HG02763 (cell line): Measurements from ENCODE around the gene DHRS3.

Source experiments
- ATAC-seq: cut with Tn5 transposase; IDR thresholded peaks from one replicate; pipeline ENCODE4 v1.9.1; 2021; ENCODE audit warnings: mild to moderate bottlenecking, moderate library complexity; ENCODE audit not compliant: unreplicated experiment

Gene DHRS3

DNA sequence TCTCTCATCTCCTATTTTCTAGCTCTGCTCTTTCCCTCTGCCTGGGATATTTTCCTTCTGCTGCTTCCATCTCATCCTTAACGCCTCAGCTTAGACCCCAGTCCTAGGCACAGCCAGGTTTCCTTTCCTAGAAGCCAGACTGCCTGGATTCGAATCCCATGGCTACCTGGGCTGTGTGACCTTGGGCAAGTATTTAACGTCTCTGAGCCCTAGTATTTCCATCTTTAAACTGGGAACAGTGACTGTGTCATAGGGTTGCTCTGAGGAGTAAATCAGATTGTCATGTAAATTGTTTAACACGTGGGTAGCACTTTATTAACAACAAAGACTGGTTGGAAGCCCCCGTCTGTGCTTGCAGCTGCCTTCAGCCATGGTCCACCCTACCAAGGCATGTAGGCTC is 18.4 kb downstream of the DHRS3 start:
- ATAC-seq, result no peak

DNA sequence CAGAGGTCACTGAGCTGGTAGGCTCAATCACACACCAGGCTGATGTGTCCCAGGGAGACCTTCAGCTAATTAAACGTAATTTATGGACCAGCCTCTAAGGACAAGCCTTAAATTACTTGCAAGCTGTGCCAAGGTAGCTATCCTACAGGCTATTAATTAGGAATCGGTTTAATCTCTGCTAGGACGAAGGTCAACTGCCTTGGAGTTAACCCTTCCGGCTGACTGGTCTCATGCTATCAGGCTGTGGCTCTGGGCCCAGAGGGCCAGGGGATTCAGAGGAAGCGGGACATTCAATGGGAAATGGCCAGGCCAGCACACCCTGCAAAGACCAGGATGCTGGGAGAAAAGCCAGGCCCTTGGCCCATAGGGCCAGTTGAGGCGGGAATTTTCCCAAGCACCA is 19.0 kb downstream of the DHRS3 start:
- no peak for ATAC-seq

- ATAC-seq, result no peak
Measured at GRCh38 chr1:12597792-12598191, 20.2 kb downstream of the DHRS3 start.

DNA sequence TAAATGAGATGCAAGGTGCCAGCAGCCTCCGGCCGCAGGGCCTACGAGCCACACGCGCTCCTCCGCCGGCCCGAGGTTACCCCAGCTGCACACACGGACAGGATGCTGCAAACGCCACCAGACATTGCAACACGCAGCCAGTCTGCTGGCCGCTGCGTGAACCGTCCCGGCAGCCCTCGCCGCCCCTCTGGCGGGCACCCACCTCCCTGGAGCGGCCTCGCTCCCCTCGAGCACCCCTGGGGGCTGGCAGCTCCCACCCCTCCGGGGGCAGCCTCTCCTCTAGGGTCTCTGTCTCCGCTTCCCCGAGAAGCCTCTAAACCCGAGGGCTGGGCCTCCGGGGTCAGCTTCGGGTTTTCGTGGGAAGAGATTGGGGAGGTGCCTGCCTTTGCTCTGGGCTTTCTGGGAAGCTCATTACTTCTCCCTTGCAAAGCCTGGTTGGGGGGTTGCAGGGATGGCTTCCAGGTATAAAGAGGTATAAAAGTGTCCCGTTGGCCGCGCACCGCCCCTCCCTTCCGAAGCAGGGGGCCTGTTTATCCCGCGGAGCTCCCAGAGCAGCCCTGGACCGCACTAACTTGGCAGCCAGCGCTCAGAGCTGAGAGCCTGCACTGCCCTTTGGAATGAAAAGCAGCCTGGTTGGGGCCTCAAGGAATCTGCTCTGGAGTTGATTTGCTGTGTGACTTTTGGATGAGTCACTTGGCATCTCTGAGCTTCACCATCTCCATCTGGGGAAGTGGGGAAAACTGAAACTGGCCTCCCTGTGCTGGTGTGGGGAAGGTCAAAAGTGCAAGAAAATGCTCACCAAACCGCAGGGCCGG is 21.8 kb downstream of the DHRS3 start:
- ATAC-seq, result no peak

DNA sequence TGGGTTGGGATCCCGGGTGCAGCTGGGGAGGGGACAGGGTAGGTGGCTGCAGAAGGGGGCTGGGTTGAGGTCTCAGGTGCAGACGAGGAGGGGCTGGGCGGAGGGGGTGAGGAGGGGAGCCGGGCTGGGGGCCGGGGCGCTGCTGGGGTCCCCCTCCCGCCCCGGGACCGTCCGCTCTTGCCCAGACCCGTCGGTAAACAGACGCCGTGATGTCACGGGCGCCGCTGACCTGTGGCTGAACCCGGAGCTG is 22.3 kb downstream of the DHRS3 start:
- ATAC-seq, result no peak

- no peak for ATAC-seq
Measured at GRCh38 chr1:12594966-12595756, 22.8 kb downstream of the DHRS3 start.

- no peak for ATAC-seq
Measured at GRCh38 chr1:12594490-12594889, 23.5 kb downstream of the DHRS3 start.

- no peak for ATAC-seq
Measured at GRCh38 chr1:12593621-12594066, 24.4 kb downstream of the DHRS3 start.

GRCh38 chr1:12592496-12592895 is 25.5 kb downstream of the DHRS3 start:
- no peak for ATAC-seq

GRCh38 chr1:12591267-12591938 is 26.6 kb downstream of the DHRS3 start:
- ATAC-seq, result no peak

GRCh38 chr1:12588695-12589094 is 29.3 kb downstream of the DHRS3 start:
- ATAC-seq, result no peak

DNA sequence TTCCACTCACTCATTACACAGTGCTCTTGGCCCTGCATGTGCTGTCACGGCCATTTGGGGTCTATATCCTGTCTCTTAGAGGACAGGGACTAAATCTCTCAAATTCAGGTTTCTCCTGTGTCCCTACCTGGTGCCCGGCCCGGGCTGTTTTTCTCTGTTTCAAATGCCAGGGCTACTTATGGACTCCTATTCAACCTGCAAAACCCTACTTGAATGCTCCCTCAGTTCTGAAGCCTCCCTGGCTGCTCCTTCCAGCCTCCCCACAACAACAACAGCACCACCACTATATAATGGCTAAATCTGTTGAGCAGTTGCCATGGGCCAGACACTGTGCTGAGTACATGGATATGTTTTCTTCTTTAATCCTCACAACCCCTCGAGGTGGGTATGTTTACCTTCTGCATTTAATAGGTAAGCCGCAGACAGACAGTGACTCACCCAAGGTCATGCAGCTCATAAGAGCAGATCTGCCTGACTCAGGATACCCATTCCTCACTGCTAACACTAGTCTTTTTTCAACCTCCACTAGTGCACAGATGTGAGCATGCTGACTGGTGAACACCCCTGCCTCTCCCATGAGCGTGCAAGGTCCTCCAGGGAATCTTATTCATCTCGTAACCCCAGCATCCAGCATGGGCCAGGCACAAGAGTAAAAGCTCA is 29.9 kb downstream of the DHRS3 start:
- no peak for ATAC-seq

DNA sequence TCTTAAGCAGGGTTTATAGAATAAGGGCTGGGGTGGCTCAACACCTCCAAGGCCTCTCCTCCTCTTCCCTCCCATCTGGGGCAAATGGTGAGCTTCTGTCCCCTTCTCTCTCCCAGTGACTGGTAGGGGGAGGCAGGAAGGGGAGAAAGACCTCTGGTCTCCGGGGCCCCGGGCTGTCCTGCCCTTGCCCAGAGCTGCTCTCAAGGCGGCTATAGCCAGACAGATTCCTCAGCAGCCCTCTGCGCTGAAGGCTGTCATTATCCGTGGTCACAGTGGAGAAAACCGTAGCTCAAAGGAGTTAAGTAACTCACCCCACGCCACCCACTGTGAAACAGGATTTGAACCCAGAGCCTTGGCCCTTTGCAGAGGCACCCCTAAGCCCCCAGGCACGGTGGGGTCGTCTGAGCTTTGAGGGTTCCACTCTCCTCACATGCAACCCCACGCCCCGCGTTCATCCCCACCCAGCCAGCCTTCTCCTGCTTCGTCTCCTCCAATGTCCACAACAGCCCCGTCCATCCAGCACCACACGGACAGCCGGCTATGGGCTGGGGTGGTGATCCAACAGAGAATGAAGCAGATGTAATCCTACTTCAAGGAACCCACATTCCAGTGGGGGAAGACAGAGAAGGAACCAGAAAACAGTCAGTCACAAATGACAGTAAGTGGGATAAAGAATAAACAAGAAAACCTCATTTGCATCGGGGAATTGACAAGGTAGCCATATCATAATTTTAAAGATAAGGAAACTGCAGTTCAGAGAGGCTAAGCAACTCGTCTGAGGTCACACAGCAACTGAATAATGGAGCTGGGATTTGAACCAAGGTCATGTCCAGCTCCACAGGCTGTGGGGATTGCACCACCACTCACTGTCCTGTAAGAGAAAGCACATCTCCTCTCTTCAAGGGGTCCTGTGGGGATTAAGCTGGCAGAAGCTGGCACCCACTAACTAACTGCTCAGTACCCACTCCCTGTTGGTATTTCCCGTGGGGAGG is 31.8 kb downstream of the DHRS3 start:
- no peak for ATAC-seq

DNA sequence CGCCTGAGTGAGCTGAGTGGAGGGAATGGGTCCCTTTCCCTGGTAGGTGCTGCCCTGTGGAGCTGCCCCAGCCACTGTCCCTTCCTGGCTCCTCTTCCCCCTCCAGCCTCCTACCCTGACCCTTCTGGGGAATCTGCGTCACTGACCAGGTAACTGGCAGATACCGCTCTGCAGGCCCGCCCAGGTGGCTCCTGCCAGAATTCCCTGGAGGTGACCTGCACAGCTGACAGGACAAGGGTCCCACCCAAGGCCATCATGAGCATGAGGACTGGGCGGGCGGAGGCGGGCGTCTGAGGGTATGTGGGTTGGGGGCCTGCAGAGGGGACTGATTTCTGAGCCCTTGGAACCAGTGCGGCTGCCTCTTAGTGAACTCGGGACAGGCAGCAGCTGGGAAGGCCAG is 32.5 kb downstream of the DHRS3 start:
- ATAC-seq, result no peak

DNA sequence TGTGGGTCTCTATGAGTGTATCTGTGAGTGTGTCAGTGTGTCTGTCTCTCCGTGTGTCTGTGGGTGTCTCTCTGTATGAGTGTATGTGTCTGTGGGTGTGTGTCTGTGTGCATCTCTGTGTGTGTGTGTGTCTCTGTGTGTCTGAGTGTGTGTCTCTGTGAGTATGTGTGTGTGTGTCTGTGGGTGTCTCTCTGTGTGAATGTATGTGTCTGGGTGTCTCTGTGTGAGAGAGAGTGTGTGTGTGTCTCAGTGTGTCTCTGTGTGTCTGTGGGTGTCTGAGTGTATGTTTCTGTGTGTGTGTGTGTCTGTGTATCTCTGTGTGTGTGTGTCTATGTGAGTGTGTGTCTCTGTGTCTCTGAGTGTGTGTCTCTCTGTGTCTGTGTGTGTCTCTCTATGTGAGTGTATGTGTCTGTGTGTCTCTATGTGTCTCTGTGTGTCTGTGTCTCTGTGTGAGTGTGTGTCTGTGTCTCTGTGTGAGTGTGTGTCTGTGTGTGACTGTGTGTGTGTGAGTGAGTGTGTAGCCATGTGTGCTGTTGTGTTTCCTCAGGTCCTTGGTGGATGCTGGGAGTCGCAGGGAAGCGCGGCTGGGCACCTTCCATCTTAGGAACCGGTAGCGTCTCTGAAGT is 33.0 kb downstream of the DHRS3 start:
- ATAC-seq, result no peak

GRCh38 chr1:12583484-12583883 is 34.5 kb downstream of the DHRS3 start:
- no peak for ATAC-seq

DNA sequence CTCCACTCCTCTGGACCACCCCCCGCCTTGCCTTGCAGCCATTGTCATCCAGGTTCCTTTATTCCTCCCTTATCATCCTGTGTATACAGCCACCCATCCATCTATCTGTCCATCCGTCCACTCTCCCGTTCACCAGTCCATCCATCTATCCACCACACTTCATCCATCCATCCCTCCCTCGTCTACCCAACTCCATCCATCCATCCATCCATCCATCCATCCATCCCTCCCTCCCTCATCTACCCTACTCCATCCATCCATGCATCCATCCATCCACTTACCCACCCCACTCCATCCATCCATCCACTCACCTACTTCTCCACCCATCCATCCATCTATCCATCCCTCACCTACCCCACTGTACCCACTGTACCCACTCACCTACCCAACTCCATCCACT is 35.4 kb downstream of the DHRS3 start:
- no peak for ATAC-seq

- ATAC-seq, result no peak
Measured at GRCh38 chr1:12581179-12581578, 36.8 kb downstream of the DHRS3 start.

DNA sequence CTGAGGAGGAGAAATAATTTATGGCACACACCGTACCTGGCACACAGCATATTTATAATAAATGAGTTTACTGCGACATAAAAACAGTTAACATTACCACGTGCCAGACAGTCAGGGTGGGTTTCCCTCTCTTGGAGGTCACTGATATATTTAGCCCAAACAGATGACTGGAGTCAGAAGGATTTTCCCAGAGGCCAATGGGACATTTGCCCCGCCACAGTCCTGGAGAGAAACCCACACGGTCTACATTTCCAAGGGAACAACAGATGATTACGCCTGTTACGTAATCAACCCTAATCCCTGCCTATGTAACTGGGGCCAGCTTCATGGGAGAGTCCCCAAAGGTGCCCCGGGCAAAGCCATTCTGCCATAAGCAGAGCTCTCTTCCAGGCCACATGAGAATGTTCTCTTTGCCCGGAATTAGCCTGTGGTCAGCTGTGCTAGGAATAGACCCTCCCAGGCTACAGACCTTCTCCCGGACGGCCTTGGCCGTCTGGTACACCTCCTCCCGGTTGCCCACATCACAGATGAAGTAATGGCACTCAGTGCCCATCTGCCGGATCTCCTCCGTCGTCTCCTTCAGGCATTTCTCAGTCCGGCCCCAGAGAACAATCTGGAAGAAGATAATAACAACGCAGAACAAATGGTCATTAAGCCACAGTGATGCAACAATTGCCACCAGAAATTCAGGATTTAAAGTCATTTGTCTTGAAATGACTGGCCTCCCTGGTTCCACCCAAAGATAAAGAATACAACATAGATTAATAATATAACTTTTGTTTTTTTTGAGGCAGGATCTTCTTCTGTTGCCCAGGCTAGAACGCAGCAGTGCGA is 37.7 kb downstream of the DHRS3 start:
- ATAC-seq, result no peak
